ENCODE measurements around the gene PF4V1.
"Not testable (repeated sequence)": the region's sequence is repeated elsewhere in the genome, so short reads cannot be mapped to it uniquely, and the experiment has no call there.

Gene PF4V1

DNA sequence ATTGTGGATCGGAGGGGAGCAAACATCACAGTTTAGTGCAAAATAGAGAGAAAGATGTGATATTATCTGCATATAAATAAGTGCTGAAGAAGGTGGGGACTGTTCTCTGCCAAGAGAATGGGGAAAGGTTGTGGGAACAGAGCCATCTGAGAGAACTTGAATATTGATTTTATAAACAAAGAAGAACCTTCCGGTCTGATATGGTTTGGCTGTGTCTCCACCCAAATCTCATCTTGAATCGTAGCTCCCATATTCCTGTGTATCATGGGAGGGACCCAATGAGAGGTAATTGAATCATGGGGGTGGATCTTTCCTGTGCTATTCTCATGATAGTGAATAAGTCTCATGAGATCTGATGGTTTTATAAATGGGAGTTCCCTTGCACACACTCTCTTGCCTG lies 46.2 kb downstream of the PF4V1 start:
- not testable (repeated sequence) for H3K4me3 ChIP-seq (ENCODE audit: low read depth, low read length); H3K27me3 ChIP-seq (ENCODE audit: control insufficient read depth, insufficient read depth, low read length); H3K4me1 ChIP-seq (ENCODE audit: control insufficient read depth, insufficient read depth, low read length); H3K36me3 ChIP-seq (ENCODE audit: control insufficient read depth, insufficient read depth, low read length); H3K9ac ChIP-seq (ENCODE audit: low read depth, low read length); H3K9me3 ChIP-seq (ENCODE audit: control insufficient read depth, insufficient read depth, low read length)

DNA sequence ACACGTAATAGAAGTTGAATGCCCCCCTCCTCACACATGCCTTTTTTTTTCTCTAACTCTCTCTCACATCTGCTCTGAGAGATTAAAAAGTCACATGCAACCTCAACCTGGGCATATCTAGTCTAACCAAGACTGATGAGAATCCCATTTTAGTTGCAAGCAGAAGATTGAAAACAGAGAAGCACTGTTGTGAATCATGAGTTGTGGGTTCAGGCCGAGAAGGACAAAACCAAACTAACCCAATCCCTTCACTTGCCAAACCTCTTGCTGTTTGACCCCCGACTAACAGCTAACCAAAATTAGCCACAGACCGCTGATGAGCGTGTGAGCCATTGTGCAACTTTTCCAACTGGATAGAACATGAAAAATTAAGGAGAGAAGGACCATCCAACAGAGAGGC lies 47.9 kb downstream of the PF4V1 start:
- Histone ChIP-seq H3K9ac (ENCODE audit: low read depth, low read length) (no peak overlapping the region), H3K27me3 (ENCODE audit: control insufficient read depth, insufficient read depth, low read length) (no peaks in the 10 kb centered on the region), H3K9me3 (ENCODE audit: control insufficient read depth, insufficient read depth, low read length) (no peaks in the 10 kb centered on the region), H3K4me1 (ENCODE audit: control insufficient read depth, insufficient read depth, low read length) (no peaks in the 10 kb centered on the region), H3K36me3 (ENCODE audit: control insufficient read depth, insufficient read depth, low read length) (no peaks in the 10 kb centered on the region), H3K4me3 (ENCODE audit: low read depth, low read length) (no peak overlapping the region)

- H3K4me1 ChIP-seq (ENCODE audit: control insufficient read depth, insufficient read depth, low read length): no peaks in the 10 kb centered on the region
- no peaks in the 10 kb centered on the region for H3K36me3 ChIP-seq (ENCODE audit: control insufficient read depth, insufficient read depth, low read length)
- H3K9ac ChIP-seq (ENCODE audit: low read depth, low read length): no peak overlapping the region
- H3K4me3 ChIP-seq (ENCODE audit: low read depth, low read length): no peak overlapping the region
- no peaks in the 10 kb centered on the region for H3K27me3 ChIP-seq (ENCODE audit: control insufficient read depth, insufficient read depth, low read length)
- no peaks in the 10 kb centered on the region for H3K9me3 ChIP-seq (ENCODE audit: control insufficient read depth, insufficient read depth, low read length)
These were observed 49.0 kb downstream of the PF4V1 start for GRCh38 chr4:73902038-73902637.

GRCh38 chr4:73902817-73903547 lies 49.9 kb downstream of the PF4V1 start:
- Histone ChIP-seq H3K9ac (ENCODE audit: low read depth, low read length) (no peak overlapping the region), H3K4me3 (ENCODE audit: low read depth, low read length) (no peak overlapping the region), H3K27me3 (ENCODE audit: control insufficient read depth, insufficient read depth, low read length) (no peaks in the 10 kb centered on the region), H3K4me1 (ENCODE audit: control insufficient read depth, insufficient read depth, low read length) (no peaks in the 10 kb centered on the region), H3K9me3 (ENCODE audit: control insufficient read depth, insufficient read depth, low read length) (no peaks in the 10 kb centered on the region), H3K36me3 (ENCODE audit: control insufficient read depth, insufficient read depth, low read length) (no peaks in the 10 kb centered on the region)

Measured in iPS-15b (cell line).